T-cell (primary cell): ENCODE data around the gene IAH1. TPM values are rescaled to one million over a fixed set of nuclear protein-coding genes. Genes with fewer than 3 reads are reported as not detected.
A peak's percentile ranks its signal among the peaks of the same experiment; 100 is the strongest.

Experiments
- ATAC-seq, 4 experiments: fragments of 200-7000 bp in 3 of 4; fragments of 150-1000 bp in 1 of 4; cut with Tn5 transposase; replicated peaks in 1 of 4; 1 replicate in 3 of 4; 2 replicates in 1 of 4; pipeline ENCODE4 v1.10.0; 2021; ENCODE audit warnings: moderate library complexity in 3 of 4, mild to moderate bottlenecking in 2 of 4, moderate number of reproducible peaks in 1 of 4
- CTCF ChIA-PET, 2 donors: fragments of 300-600 bp; sonication (Branson Sonifier 250); formaldehyde crosslinking; loops; one replicate each; lab custom pipeline; 2022; ENCODE audit warnings: antibody characterized with exemption in 2 of 2; lab: Charles Lee
- POLR2A ChIA-PET, 2 donors: fragments of 300-600 bp; sonication (Branson Sonifier 250); formaldehyde crosslinking; loops; one replicate each; lab custom pipeline; 2022; ENCODE audit warnings: antibody characterized with exemption in 2 of 2; lab: Charles Lee
- DNase-seq, 35 experiments: peaks; one replicate each; pipeline versions ENCODE4 v3.0.0 to v3.0.0-alpha.2; 2013 to 2023
- H3K27ac ChIP-seq: one replicate; pipeline ENCODE4 v1.5.1; 2013; ENCODE audit warnings: low read length
- H3K27me3 ChIP-seq, 2 experiments: replicated peaks in 1 of 2; 1 replicate in 1 of 2; 2 replicates in 1 of 2; pipeline versions ENCODE4 v1.6.1 to v1.7.0; 2013; ENCODE audit warnings: low read length in 1 of 2, mixed read lengths in 1 of 2; ENCODE audit not compliant: control insufficient read depth in 2 of 2, insufficient read depth in 2 of 2; ENCODE audit errors: extremely low read depth in 1 of 2
- H3K36me3 ChIP-seq, 2 donors: 1 replicate in 1 of 2; 2 replicates in 1 of 2; pipeline versions ENCODE4 v1.6.1 to v1.7.0; 2013; ENCODE audit warnings: low read length in 1 of 2; ENCODE audit not compliant: control insufficient read depth in 2 of 2, insufficient read depth in 1 of 2; ENCODE audit errors: extremely low read depth in 1 of 2
- H3K4me1 ChIP-seq, 2 experiments: 1 replicate in 1 of 2; 2 replicates in 1 of 2; pipeline versions ENCODE4 v1.6.1 to v1.7.0; 2013; ENCODE audit warnings: low read length in 2 of 2, mixed read lengths in 1 of 2; ENCODE audit not compliant: insufficient read depth in 2 of 2, control insufficient read depth in 1 of 2; ENCODE audit errors: extremely low read depth in 1 of 2
- H3K4me3 ChIP-seq, 2 donors: 1 replicate in 1 of 2; 2 replicates in 1 of 2; pipeline versions ENCODE4 v1.5.1 to v1.7.0; 2013; ENCODE audit warnings: mild to moderate bottlenecking in 2 of 2, low read length in 1 of 2, moderate library complexity in 1 of 2; ENCODE audit not compliant: control insufficient read depth in 1 of 2; ENCODE audit errors: extremely low read depth in 1 of 2
- H3K9me3 ChIP-seq: 2 replicates; pipeline ENCODE4 v1.7.0; 2013
- H3K27ac Mint-ChIP-seq, 2 donors: one replicate each; pipeline ENCODE4 v1.8.0; 2020 to 2021; ENCODE audit warnings: mild to moderate bottlenecking in 2 of 2, mixed read lengths in 2 of 2
- H3K27me3 Mint-ChIP-seq, 2 donors: one replicate each; pipeline ENCODE4 v1.8.0; 2021 to 2022; ENCODE audit warnings: mixed read lengths in 2 of 2
- H3K36me3 Mint-ChIP-seq: one replicate; pipeline ENCODE4 v1.8.0; 2021; ENCODE audit warnings: mixed read lengths
- H3K4me1 Mint-ChIP-seq, 3 donors: one replicate each; pipeline ENCODE4 v1.8.0; 2020 to 2022; ENCODE audit warnings: mixed read lengths in 3 of 3, mild to moderate bottlenecking in 1 of 3
- H3K4me3 Mint-ChIP-seq, 3 donors: one replicate each; pipeline ENCODE4 v1.8.0; 2020 to 2022; ENCODE audit warnings: mild to moderate bottlenecking in 3 of 3, mixed read lengths in 3 of 3, moderate library complexity in 3 of 3
- H3K9me3 Mint-ChIP-seq, 3 donors: one replicate each; pipeline ENCODE4 v1.8.0; 2020 to 2022; ENCODE audit warnings: mixed read lengths in 3 of 3
- WGBS: methylation state at CpG from one replicate; pipeline ENCODE4 v1.1.5; 2013; ENCODE audit warnings: missing lambda C conversion rate; ENCODE audit not compliant: insufficient coverage; 5-methylcytosine and 5-hydroxymethylcytosine counted together
- total RNA-seq, 35 experiments: library from RNA in 6 of 35; stranded (reverse) in 6 of 35; fragments of 120-200 nt in 1 of 35; gene quantifications; one replicate each; pipeline versions ENCODE4 v1.2.1 to v1.2.4 and lab custom pipeline; 2013 to 2026

The IAH1 gene
- total RNA-seq, 5 donors from 2014 or later (not counting 1 experiment from before 2014, with no cell fraction given) = 44.9 to 54.8 (median 51.9) TPM

DNA sequence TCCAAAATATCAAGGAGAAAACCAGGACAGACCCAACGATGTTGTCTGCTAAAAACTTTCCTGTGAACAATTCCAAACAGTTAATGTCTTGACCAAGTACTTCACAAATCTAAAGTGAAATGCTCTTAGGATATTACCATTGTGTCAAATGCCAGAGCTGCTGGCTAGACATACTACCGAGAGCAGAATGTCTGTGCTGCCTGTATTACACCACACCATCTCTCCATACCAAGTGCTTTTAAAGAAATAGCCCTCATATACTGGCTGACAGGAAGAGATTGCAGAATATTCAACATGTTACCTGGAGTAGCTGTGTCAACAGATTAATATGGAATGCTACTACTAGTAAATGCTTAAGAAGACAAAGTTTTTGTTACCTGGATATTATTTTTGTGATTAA is 18.6 kb downstream of the IAH1 start:
- Histone ChIP-seq H3K4me1 (no peaks in the 10 kb centered on the region), H3K27me3 (no peaks in the 10 kb centered on the region), H3K9me3 (no peaks in the 10 kb centered on the region), H3K27ac (no peak overlapping the region), H3K4me3 (no peak overlapping the region), H3K36me3 (peaks cover 10 to 90% of the 10 kb centered on the region in 2 donors)
- ChIA-PET POLR2A (no interaction called here), CTCF (no interaction called here)
- no peaks in the 10 kb centered on the region for H3K27me3 Mint-ChIP-seq
- H3K27ac Mint-ChIP-seq = peak overlapping the region; percentile 23 to 40
- 100% methylated on average over 1 of the region's 2 CpGs for WGBS
- DNase-seq = no peak
- peaks cover 49% of the 10 kb centered on the region for H3K36me3 Mint-ChIP-seq
- H3K9me3 Mint-ChIP-seq = no peaks in the 10 kb centered on the region
- no peak overlapping the region for H3K4me3 Mint-ChIP-seq
- H3K4me1 Mint-ChIP-seq = peaks cover 0 to 8% (median 6%) of the 10 kb centered on the region in 3 donors
- no peak for ATAC-seq

DNA sequence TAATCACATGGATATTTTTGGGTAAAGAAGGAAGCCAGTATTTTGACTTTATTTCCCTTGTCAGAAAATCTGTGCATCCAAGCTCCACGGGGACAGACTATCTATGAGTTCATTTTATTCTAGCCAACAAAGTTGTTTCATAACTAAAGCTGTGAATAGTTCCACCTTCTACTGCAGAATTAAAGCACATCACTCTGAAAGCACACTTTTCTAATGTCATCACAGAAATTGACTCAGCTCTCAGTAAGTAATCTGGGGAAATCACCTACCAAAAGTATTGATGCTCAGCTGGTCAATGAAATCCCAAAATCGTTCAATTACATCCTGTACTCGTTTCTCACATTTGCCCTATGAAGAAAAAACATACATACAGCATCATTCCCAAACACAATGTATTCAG is 19.1 kb downstream of the IAH1 start:
- H3K4me1 Mint-ChIP-seq = peaks cover 0 to 8% (median 6%) of the 10 kb centered on the region in 3 donors
- no peak for ATAC-seq
- ChIA-PET CTCF (interaction anchor here in 1 of 2 donors (0.8 kb wide), 1 partner anchor 14 kb away, joined by 3 read pairs; no protein-coding TSS in a partner anchor), POLR2A (no interaction called here)
- Histone ChIP-seq H3K9me3 (no peaks in the 10 kb centered on the region), H3K4me3 (no peak overlapping the region), H3K36me3 (peaks cover 11 to 85% of the 10 kb centered on the region in 2 donors), H3K27ac (no peak overlapping the region), H3K27me3 (no peaks in the 10 kb centered on the region), H3K4me1 (no peaks in the 10 kb centered on the region)
- H3K36me3 Mint-ChIP-seq = peaks cover 53% of the 10 kb centered on the region
- H3K9me3 Mint-ChIP-seq = no peaks in the 10 kb centered on the region
- 100% methylated on average over 1 of the region's 3 CpGs for WGBS
- H3K4me3 Mint-ChIP-seq = no peak overlapping the region
- DNase-seq = no peak
- no peaks in the 10 kb centered on the region for H3K27me3 Mint-ChIP-seq
- peak overlapping the region; percentile 23 to 40 for H3K27ac Mint-ChIP-seq

DNA sequence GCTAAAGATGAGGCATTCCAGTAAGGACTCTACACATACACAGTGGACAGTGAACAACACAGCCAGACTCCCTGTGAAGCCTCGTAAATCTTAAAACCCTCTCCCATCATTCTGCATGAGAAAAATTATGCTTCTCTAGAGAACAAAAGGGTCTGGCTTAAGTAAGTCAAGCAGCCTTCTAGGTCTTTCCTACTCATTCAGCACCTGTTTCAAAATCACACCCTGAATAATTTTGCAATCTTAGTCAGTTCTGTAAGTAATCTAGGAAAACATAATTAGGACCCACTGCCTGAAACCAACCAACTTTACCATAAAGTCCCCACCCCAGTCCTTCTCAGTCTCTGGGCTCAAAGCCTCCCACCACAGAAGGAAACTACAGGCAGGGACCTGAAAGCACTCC is 19.7 kb downstream of the IAH1 start:
- Mint-ChIP-seq H3K9me3 (no peaks in the 10 kb centered on the region), H3K27me3 (no peaks in the 10 kb centered on the region), H3K27ac (peak overlapping the region; percentile 44 to 53), H3K4me3 (no peak overlapping the region), H3K4me1 (peaks cover 0 to 8% (median 3%) of the 10 kb centered on the region in 3 donors), H3K36me3 (peaks cover 54% of the 10 kb centered on the region)
- H3K27ac ChIP-seq = no peak overlapping the region
- no peaks in the 10 kb centered on the region for H3K27me3 ChIP-seq
- no peak overlapping the region for H3K4me3 ChIP-seq
- peaks cover 11 to 86% of the 10 kb centered on the region in 2 donors for H3K36me3 ChIP-seq
- H3K4me1 ChIP-seq = no peaks in the 10 kb centered on the region
- ChIA-PET CTCF (interaction anchor here in 1 of 2 donors (0.8 kb wide), 1 partner anchor 15 kb away, joined by 3 read pairs; no protein-coding TSS in a partner anchor), POLR2A (no interaction called here)
- ATAC-seq (no peak), DNase-seq (no peak)
- H3K9me3 ChIP-seq = no peaks in the 10 kb centered on the region
- no CpG with 5 or more reads among the region's 1 CpG for WGBS

DNA sequence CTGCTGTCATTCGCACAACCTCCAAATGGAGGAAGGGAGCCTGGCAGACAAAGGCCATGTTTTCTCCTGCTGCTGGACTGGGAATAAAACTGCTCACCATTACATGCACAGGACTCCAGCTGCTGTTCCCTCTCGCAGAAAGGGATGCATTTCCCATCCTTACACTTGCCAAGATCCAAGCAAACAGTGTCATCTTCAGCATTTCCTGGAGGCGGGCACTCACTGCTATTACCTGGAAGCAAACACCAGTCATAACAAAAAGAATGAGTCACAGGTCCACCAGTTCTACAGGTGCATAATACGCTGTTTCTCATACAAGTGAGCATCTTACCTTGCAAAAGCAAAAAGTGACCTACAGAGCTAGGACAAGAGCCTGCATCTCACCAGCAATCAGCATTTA is 22.7 kb downstream of the IAH1 start:
- POLR2A ChIA-PET = no interaction called here
- Mint-ChIP-seq H3K36me3 (peaks cover 61% of the 10 kb centered on the region), H3K4me3 (no peak overlapping the region), H3K9me3 (no peaks in the 10 kb centered on the region), H3K27ac (peak overlapping the region; percentile 28 to 49), H3K4me1 (peaks cover 3 to 8% (median 4%) of the 10 kb centered on the region in 3 donors), H3K27me3 (no peaks in the 10 kb centered on the region)
- 92% methylated on average over 4 of the region's 4 CpGs for WGBS
- Histone ChIP-seq H3K4me3 (no peak overlapping the region), H3K27ac (no peak overlapping the region), H3K36me3 (peaks cover 13 to 71% of the 10 kb centered on the region in 2 donors), H3K4me1 (no peaks in the 10 kb centered on the region), H3K27me3 (no peaks in the 10 kb centered on the region), H3K9me3 (no peaks in the 10 kb centered on the region)
- CTCF ChIA-PET = no interaction called here
- DNase-seq (no peak), ATAC-seq (peak in 1 of 4 experiments; percentile 27)

DNA sequence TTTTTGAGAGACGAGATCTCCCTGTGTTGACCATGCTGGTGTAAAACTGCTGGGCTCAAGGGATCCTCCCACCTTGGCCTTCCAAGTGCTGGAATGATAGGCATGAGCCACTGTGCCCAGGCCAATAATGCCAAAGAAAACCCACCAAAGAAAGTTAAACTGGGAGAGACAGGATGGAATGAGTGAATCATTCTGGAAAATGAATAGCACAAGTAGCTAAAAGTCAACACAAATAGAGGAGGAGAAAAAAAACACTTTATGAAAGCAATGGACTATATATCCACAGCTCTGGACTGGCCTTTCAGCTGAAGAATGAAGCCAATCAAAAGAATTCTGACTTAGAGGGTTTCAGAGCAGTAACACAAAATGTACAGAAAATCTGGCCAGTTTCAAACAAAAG is 23.9 kb downstream of the IAH1 start:
- Histone ChIP-seq H3K4me3 (no peak overlapping the region), H3K27me3 (no peaks in the 10 kb centered on the region), H3K9me3 (no peaks in the 10 kb centered on the region), H3K27ac (no peak overlapping the region), H3K36me3 (peaks cover 16 to 64% of the 10 kb centered on the region in 2 donors), H3K4me1 (no peaks in the 10 kb centered on the region)
- no peaks in the 10 kb centered on the region for H3K27me3 Mint-ChIP-seq
- WGBS = 100% methylated on average over 1 of the region's 1 CpG
- peak overlapping the region in 1 of 2 donors; percentile 3 for H3K27ac Mint-ChIP-seq
- ATAC-seq = no peak
- peaks cover 4 to 8% (median 7%) of the 10 kb centered on the region in 3 donors for H3K4me1 Mint-ChIP-seq
- no peak for DNase-seq
- POLR2A ChIA-PET = no interaction called here
- peaks cover 60% of the 10 kb centered on the region for H3K36me3 Mint-ChIP-seq
- H3K9me3 Mint-ChIP-seq = no peaks in the 10 kb centered on the region
- CTCF ChIA-PET = no interaction called here
- H3K4me3 Mint-ChIP-seq = no peak overlapping the region

DNA sequence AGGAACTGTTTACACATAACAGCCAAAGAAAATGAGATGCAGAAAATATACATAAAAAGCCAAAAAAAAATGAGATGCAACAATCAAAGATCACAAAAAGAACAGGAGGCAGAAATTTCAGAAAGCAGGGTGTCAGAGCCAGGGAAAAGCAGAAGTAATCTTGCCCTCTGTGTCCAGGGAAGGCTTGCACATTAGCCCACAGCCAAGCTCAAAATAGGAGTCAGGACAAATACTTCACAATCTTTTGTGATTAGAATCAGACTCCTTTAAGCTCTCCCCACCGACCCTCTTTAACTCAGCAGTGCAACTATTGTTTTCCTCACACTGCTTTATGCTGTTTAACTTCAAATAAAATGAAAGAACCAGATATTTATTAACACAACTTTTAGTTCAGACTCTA is 34.6 kb downstream of the IAH1 start:
- Histone ChIP-seq H3K9me3 (no peaks in the 10 kb centered on the region), H3K36me3 (peaks cover 5 to 48% of the 10 kb centered on the region in 2 donors), H3K27ac (no peak overlapping the region), H3K27me3 (no peaks in the 10 kb centered on the region), H3K4me1 (no peaks in the 10 kb centered on the region), H3K4me3 (no peak overlapping the region)
- ChIA-PET POLR2A (no interaction called here), CTCF (no interaction called here)
- ATAC-seq (no peak), DNase-seq (no peak)
- Mint-ChIP-seq H3K4me3 (no peak overlapping the region), H3K4me1 (no peaks in the 10 kb centered on the region), H3K27me3 (no peaks in the 10 kb centered on the region), H3K27ac (no peak overlapping the region), H3K9me3 (no peaks in the 10 kb centered on the region), H3K36me3 (peaks cover 49% of the 10 kb centered on the region)
- 20% methylated on average over 1 of the region's 1 CpG for WGBS
